ENCODE results near the gene EXOC2. TPM values are rescaled to one million over a fixed set of nuclear protein-coding genes. Genes with fewer than 3 reads are reported as not detected.

The EXOC2 gene
- total and polyA plus RNA-seq, 12 donors: 4.9 to 23.7 (median 17.1) TPM

DNA sequence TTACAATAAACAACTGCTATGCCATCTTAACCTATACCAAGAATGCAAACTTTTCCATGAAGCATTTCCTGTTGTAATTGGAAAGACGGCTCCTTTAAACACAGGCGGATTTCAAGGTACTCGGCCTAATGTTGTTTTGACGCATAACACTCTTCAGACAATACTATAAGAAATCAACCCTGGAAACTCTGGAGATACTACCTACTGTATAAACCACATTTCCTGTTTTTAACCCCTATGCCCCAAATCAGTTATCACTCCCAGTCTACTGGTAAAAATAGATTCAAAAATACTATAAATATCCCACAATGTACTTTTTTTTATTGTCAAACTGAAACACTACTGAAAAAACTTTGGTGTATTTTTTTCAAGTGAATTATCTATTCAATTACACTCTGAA, 183.3 kb downstream of the EXOC2 start:
- H3K9me3 ChIP-seq (replicated peaks in 1 of 3): no peaks in the 10 kb centered on the region
- no peak for DNase-seq
- no peak overlapping the region for H3K4me3 ChIP-seq
- intact Hi-C loops (cut with DNase I): no loop called here
- no peak overlapping the region for H3K27ac ChIP-seq
- no peak for TF ChIP-seq POLR2A (IDR thresholded peaks at IDR 0.05)
- TF ChIP-seq, protein P1, sequence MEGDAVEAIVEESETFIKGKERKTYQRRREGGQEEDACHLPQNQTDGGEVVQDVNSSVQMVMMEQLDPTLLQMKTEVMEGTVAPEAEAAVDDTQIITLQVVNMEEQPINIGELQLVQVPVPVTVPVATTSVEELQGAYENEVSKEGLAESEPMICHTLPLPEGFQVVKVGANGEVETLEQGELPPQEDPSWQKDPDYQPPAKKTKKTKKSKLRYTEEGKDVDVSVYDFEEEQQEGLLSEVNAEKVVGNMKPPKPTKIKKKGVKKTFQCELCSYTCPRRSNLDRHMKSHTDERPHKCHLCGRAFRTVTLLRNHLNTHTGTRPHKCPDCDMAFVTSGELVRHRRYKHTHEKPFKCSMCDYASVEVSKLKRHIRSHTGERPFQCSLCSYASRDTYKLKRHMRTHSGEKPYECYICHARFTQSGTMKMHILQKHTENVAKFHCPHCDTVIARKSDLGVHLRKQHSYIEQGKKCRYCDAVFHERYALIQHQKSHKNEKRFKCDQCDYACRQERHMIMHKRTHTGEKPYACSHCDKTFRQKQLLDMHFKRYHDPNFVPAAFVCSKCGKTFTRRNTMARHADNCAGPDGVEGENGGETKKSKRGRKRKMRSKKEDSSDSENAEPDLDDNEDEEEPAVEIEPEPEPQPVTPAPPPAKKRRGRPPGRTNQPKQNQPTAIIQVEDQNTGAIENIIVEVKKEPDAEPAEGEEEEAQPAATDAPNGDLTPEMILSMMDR (IDR thresholded peaks at IDR 0.05): no peak
- no peaks in the 10 kb centered on the region for H3K36me3 ChIP-seq (replicated peaks in 1 of 2)
- H3K4me1 ChIP-seq (replicated peaks in 1 of 2): no peaks in the 10 kb centered on the region
- WGBS, 4 donors: 82 to 94% (median 86%) methylated on average over 4 of the region's 4 CpGs
- H3K27me3 ChIP-seq: no peaks in the 10 kb centered on the region

DNA sequence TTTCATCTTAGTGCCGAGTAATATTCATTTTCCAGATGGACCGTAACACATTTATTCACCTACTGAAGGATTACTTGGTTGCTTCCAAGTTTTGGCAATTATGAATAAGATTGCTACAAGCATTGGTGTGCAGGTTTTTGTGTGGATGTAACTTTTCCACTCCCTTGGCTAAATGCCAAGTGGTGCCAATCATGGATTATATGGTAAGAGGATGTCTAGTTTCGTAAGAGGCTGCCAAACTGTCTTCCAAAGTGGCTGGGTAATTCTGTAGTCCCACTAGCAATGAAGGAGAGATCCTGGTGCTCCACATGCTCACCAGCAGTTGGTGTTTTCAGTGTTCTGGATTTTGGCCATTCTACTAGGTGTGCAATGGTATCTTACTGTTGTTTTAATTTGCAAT, 184.3 kb downstream of the EXOC2 start:
- no peak for DNase-seq
- H3K4me1 ChIP-seq (replicated peaks in 1 of 2): no peaks in the 10 kb centered on the region
- 92 to 98% (median 94%) methylated on average over 3 of the region's 3 CpGs for WGBS, 4 donors
- no peaks in the 10 kb centered on the region for H3K27me3 ChIP-seq
- no peaks in the 10 kb centered on the region for H3K9me3 ChIP-seq (replicated peaks in 1 of 3)
- no peak overlapping the region for H3K27ac ChIP-seq
- intact Hi-C loops (cut with DNase I): no loop called here
- H3K4me3 ChIP-seq: no peak overlapping the region
- no peaks in the 10 kb centered on the region for H3K36me3 ChIP-seq (replicated peaks in 1 of 2)
- TF ChIP-seq POLR2A (IDR thresholded peaks at IDR 0.05): no peak
- TF ChIP-seq, protein P1 (IDR thresholded peaks at IDR 0.05): no peak

DNA sequence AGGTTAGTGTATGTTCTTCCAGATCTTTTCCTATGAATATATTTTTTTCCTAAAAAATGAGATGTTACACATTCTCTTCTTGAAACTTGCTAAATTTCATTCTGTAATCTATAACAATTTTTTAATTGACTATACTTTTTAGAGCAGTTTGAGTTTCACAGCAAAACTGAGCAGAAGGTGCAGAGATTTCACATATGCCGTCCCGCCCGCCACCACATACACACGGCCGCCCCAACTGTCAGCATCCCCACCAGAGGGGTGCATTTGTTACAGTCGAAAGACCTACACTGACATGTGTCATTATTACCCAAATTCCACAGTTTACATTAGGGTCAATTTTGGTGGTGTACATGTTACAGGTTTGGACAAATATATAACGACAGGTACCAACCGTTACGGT, 184.9 kb downstream of the EXOC2 start:
- no peak overlapping the region for H3K27ac ChIP-seq
- no peaks in the 10 kb centered on the region for H3K9me3 ChIP-seq (replicated peaks in 1 of 3)
- no peak overlapping the region for H3K4me3 ChIP-seq
- 81 to 96% (median 90%) methylated on average over 9 of the region's 9 CpGs for WGBS, 4 donors
- DNase-seq: no peak
- intact Hi-C loops (cut with DNase I): no loop called here
- no peaks in the 10 kb centered on the region for H3K4me1 ChIP-seq (replicated peaks in 1 of 2)
- TF ChIP-seq, protein P1 (IDR thresholded peaks at IDR 0.05): no peak
- no peak for TF ChIP-seq POLR2A (IDR thresholded peaks at IDR 0.05)
- H3K27me3 ChIP-seq: no peaks in the 10 kb centered on the region
- H3K36me3 ChIP-seq (replicated peaks in 1 of 2): no peaks in the 10 kb centered on the region

DNA sequence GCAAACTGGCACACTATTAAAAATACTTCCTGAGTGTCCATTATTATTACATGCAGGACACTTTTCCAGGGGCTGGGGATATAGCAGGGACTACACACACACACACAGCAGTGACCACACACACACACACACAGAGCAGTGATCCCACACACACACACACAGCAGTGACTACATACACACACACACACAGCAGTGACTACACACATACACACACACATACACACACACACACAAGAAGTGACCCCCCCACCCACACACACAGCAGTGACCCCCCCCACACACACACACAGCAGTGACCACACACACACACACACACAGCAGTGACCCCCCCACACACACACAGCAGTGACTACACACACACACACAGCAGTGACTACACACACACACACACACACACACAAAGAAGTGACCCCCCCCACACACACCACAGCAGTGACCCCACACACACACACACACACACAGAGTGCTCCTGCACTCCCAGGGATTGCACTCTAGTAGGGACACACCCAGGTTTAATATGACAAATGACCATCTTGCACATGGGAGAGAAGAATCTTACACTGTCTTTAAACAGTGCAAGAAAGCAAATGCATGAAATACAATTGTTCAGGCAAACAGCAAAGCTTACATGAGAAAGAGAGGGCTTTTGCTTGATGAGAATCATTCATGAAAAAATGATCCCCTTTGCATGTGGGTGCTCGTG, 185.9 kb downstream of the EXOC2 start:
- intact Hi-C loops (cut with DNase I): no loop called here
- TF ChIP-seq POLR2A (IDR thresholded peaks at IDR 0.05): no peak
- TF ChIP-seq, protein P1 (IDR thresholded peaks at IDR 0.05): no peak
- WGBS, 4 donors: 71 to 92% (median 85%) methylated on average over 1 of the region's 1 CpG
- Histone ChIP-seq H3K27ac (no peak overlapping the region), H3K36me3 (replicated peaks in 1 of 2) (no peaks in the 10 kb centered on the region), H3K27me3 (no peaks in the 10 kb centered on the region), H3K4me3 (no peak overlapping the region), H3K4me1 (replicated peaks in 1 of 2) (no peaks in the 10 kb centered on the region), H3K9me3 (replicated peaks in 1 of 3) (no peaks in the 10 kb centered on the region)
- DNase-seq: no peak

Measured in adrenal gland (tissue), 12 donors.